ENCODE data around the gene RAVER1.

Gene RAVER1

GRCh38 chr19:10328558-10329429 is 4.5 kb downstream of the RAVER1 start:
- no peaks in the 10 kb centered on the region for H3K27me3 ChIP-seq (ENCODE audit: insufficient read depth, low read depth)
- H3K27ac ChIP-seq: no peak overlapping the region
- no peak overlapping the region for H2AFZ ChIP-seq (ENCODE audit: low read depth)
- no peak overlapping the region for H3K4me2 ChIP-seq
- TF ChIP-seq, protein P1, sequence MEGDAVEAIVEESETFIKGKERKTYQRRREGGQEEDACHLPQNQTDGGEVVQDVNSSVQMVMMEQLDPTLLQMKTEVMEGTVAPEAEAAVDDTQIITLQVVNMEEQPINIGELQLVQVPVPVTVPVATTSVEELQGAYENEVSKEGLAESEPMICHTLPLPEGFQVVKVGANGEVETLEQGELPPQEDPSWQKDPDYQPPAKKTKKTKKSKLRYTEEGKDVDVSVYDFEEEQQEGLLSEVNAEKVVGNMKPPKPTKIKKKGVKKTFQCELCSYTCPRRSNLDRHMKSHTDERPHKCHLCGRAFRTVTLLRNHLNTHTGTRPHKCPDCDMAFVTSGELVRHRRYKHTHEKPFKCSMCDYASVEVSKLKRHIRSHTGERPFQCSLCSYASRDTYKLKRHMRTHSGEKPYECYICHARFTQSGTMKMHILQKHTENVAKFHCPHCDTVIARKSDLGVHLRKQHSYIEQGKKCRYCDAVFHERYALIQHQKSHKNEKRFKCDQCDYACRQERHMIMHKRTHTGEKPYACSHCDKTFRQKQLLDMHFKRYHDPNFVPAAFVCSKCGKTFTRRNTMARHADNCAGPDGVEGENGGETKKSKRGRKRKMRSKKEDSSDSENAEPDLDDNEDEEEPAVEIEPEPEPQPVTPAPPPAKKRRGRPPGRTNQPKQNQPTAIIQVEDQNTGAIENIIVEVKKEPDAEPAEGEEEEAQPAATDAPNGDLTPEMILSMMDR (conservative IDR thresholded peaks at IDR 0.05; ENCODE audit: low read depth, low read length): no peak
- H3K9ac ChIP-seq: no peak overlapping the region
- H3K4me3 ChIP-seq (IDR thresholded peaks at IDR 0.05; ENCODE audit: insufficient read depth, low read depth, low read length): no peak overlapping the region
- H4K20me1 ChIP-seq (ENCODE audit: insufficient read depth): no peaks in the 10 kb centered on the region
- H3K4me1 ChIP-seq (ENCODE audit: low read depth, poor library complexity, severe bottlenecking): peaks cover 12% of the 10 kb centered on the region
- peaks cover 26% of the 10 kb centered on the region for H3K79me2 ChIP-seq (ENCODE audit: insufficient read depth, low read depth)
- peaks cover 9% of the 10 kb centered on the region; the same call in 1 of the 2 replicates for H3K36me3 ChIP-seq (ENCODE audit: insufficient read depth)

DNA sequence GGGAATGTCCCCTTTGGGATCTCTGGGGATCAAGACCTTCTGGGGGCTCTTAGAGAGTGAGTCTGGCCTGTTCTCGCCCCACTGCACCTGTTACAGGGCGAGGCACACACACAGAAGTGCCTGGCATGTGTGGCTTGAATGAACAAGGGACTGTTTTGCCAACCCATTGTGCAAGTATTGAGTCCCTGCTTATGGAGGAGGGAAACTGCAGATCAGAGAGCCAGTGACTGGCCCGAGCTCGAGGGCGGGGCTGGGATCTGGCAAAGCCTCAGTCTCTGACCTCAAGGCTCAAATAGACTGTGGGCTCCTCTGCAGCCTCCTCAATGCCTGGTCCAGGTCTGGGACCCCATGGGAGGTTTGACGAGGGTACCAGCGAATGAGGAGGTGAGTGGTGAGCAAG is 5.5 kb downstream of the RAVER1 start:
- H3K36me3 ChIP-seq (ENCODE audit: insufficient read depth): peaks cover 9% of the 10 kb centered on the region; the same call in 1 of the 2 replicates
- H4K20me1 ChIP-seq (ENCODE audit: insufficient read depth): no peaks in the 10 kb centered on the region

DNA sequence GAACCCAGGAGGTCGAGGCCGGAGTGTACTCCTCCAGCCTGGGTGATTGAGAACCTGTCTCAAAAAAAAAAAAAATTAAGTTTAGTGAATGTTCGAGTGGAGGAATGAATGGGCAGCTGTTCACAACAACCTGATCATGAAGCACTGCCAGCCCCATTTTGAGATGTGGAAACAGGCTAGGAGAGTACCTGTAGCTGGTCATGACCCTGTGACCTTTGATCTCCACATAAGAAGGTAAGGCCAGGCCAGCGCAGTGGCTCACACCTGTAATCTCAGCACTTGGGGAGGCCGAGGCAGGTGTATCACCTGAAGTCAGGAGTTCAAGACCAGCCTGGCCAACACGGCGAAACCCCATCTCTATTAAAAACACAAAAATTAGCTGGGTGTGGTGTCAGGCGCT is 7.6 kb downstream of the RAVER1 start:
- no peaks in the 10 kb centered on the region for H3K4me1 ChIP-seq (ENCODE audit: low read depth, poor library complexity, severe bottlenecking)
- peaks cover 9% of the 10 kb centered on the region; the same call in 1 of the 2 replicates for H3K36me3 ChIP-seq (ENCODE audit: insufficient read depth)
- peaks cover 7% of the 10 kb centered on the region for H3K79me2 ChIP-seq (ENCODE audit: insufficient read depth, low read depth)
- H3K9ac ChIP-seq: no peak overlapping the region
- H3K27ac ChIP-seq: no peak overlapping the region
- H3K4me3 ChIP-seq (IDR thresholded peaks at IDR 0.05; ENCODE audit: insufficient read depth, low read depth, low read length): no peak overlapping the region
- TF ChIP-seq, protein P1 (conservative IDR thresholded peaks at IDR 0.05; ENCODE audit: low read depth, low read length): no peak
- no peak overlapping the region for H2AFZ ChIP-seq (ENCODE audit: low read depth)
- H4K20me1 ChIP-seq (ENCODE audit: insufficient read depth): no peaks in the 10 kb centered on the region
- H3K4me2 ChIP-seq: no peak overlapping the region
- no peaks in the 10 kb centered on the region for H3K27me3 ChIP-seq (ENCODE audit: insufficient read depth, low read depth)

More for the DNA sequence above, 5.5 kb downstream of the RAVER1 start:
- Histone ChIP-seq H3K4me2 (no peak overlapping the region), H3K27ac (no peak overlapping the region), H3K9ac (no peak overlapping the region), H3K27me3 (ENCODE audit: insufficient read depth, low read depth) (no peaks in the 10 kb centered on the region), H3K79me2 (ENCODE audit: insufficient read depth, low read depth) (peaks cover 25% of the 10 kb centered on the region), H3K4me1 (ENCODE audit: low read depth, poor library complexity, severe bottlenecking) (peaks cover 12% of the 10 kb centered on the region), H3K4me3 (IDR thresholded peaks at IDR 0.05; ENCODE audit: insufficient read depth, low read depth, low read length) (no peak overlapping the region), H2AFZ (ENCODE audit: low read depth) (no peak overlapping the region)
- TF ChIP-seq, protein P1 (conservative IDR thresholded peaks at IDR 0.05; ENCODE audit: low read depth, low read length): no peak

DNA sequence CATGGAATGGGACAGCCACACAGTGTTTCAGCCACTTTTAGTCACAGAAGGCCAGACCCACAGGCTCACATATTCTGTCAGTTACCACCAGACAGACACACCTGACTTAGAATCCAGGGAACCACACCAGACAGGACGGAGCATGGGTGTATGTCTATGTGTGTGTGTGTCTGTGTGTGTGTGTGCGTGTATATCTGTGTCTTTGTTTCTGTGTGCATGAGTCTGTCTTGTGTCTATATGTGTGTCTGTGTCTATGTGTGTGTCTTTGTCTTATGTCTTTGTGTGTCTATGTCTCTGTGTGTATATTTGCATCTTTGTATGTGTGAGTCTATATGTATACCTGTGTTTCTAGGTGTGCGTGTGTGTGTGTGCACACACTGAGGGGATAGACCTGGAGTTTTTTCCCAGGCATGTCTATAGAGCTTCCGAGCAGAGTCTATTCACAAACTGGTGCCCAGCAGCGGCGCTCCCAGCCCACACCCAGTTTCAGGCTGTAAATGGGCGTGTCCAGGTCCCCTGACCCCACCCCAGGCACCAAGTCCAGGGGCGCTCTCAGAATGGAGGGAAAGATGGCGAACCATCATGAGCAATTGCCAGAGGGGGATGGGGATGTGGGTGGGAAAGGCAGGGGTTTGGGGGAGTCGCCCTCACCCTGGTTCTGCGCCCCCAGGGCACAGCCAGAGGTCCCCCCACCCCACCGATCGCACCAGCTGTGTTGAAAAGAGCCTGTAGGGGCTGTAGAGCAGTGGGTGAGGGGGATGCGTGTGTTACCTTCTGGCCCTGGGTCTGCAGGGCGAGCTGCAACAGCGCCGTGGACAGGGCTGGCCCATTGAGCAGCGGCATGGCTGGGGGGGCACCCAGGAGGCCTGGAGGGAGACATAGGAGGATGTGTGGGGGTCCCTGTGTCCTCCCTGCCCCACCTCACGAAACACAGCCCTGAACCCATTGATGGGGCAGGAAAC is 11.2 kb downstream of the RAVER1 start:
- Histone ChIP-seq H3K36me3 (ENCODE audit: insufficient read depth) (peaks cover 9% of the 10 kb centered on the region; the same call in 1 of the 2 replicates), H2AFZ (ENCODE audit: low read depth) (no peak overlapping the region), H3K27me3 (ENCODE audit: insufficient read depth, low read depth) (no peaks in the 10 kb centered on the region), H3K4me3 (IDR thresholded peaks at IDR 0.05; ENCODE audit: insufficient read depth, low read depth, low read length) (no peak overlapping the region), H3K27ac (no peak overlapping the region), H3K9ac (no peak overlapping the region), H3K4me2 (no peak overlapping the region), H3K4me1 (ENCODE audit: low read depth, poor library complexity, severe bottlenecking) (no peaks in the 10 kb centered on the region), H4K20me1 (ENCODE audit: insufficient read depth) (no peaks in the 10 kb centered on the region), H3K79me2 (ENCODE audit: insufficient read depth, low read depth) (no peaks in the 10 kb centered on the region)
- TF ChIP-seq, protein P1 (conservative IDR thresholded peaks at IDR 0.05; ENCODE audit: low read depth, low read length): no peak

All from KMS-11 (cell line).